ENCODE measurements around the gene INHBC.

INHBC gene

GRCh38 chr12:57461276-57461916 is 26.8 kb downstream of the INHBC start:
- Histone ChIP-seq H3K9me3 (ENCODE audit: control insufficient read depth, insufficient read depth, low read depth, low read length) (no peaks in the 10 kb centered on the region), H3K4me3 (ENCODE audit: low read depth, low read length) (peak overlapping the region; percentile 48), H3K4me1 (ENCODE audit: control insufficient read depth, insufficient read depth, low read length) (peaks cover 8% of the 10 kb centered on the region), H3K27ac (ENCODE audit: extremely low read depth, low read depth, low read length) (peak overlapping the region; percentile 25; the same call in 1 of the 2 replicates), H3K36me3 (ENCODE audit: control insufficient read depth in 2 of 2, insufficient read depth in 1 of 2, low read length in 2 of 2) (no peaks in the 10 kb centered on the region)
- ChIA-PET CTCF (interaction anchor here (1.1 to 4.2 kb wide), 6 partner anchors 8 to 218 kb away, joined by 3 to 38 read pairs (median 11); partner anchors contain the start of gene ARHGAP9), POLR2A (interaction anchor here (0.7 to 4.0 kb wide), 2 partner anchors 59 to 77 kb away, joined by 5 to 13 read pairs; partner anchors contain the start of gene DDIT3)
- TF ChIP-seq ZNF596 (tag by site-specific recombination; IDR thresholded peaks at IDR 0.05) = peak; percentile 83
- peak; percentile 69; the same call in 1 of the 2 replicates for TF ChIP-seq IKZF3 (tag by site-specific recombination; IDR thresholded peaks at IDR 0.05)
- no peak for TF ChIP-seq ZBTB6 (tag by site-specific recombination; IDR thresholded peaks at IDR 0.05)
- TF ChIP-seq CTCF (tag by site-specific recombination; IDR thresholded peaks at IDR 0.05) = no peak
- TF ChIP-seq REST (tag by site-specific recombination; IDR thresholded peaks at IDR 0.05) = no peak
- TF ChIP-seq ZNF19 (tag by site-specific recombination; IDR thresholded peaks at IDR 0.05; ENCODE audit: low read depth) = no peak
- no peak for TF ChIP-seq ZNF174 (tag by site-specific recombination; IDR thresholded peaks at IDR 0.05)
- no peak for TF ChIP-seq ZNF664 (tag by site-specific recombination; IDR thresholded peaks at IDR 0.05)
- no peak for TF ChIP-seq ZBTB44 (tag by site-specific recombination; IDR thresholded peaks at IDR 0.05)
- peak; percentile 82 for TF ChIP-seq SP2 (tag by site-specific recombination; IDR thresholded peaks at IDR 0.05)
- TF ChIP-seq PRDM10 (tag by site-specific recombination; IDR thresholded peaks at IDR 0.05) = peak; percentile 94
- TF ChIP-seq PATZ1 (tag by site-specific recombination; IDR thresholded peaks at IDR 0.05) = peak; percentile 97
- 0 out of 2 replicates have a peak, but pooled peaks have one; percentile 62 for TF ChIP-seq KLF16 (tag by site-specific recombination; IDR thresholded peaks at IDR 0.05)
- TF ChIP-seq ATF2 (tag by site-specific recombination; IDR thresholded peaks at IDR 0.05; ENCODE audit: low read depth) = peak; percentile 79
- peak; percentile 98 for TF ChIP-seq PRDM1 (tag by site-specific recombination; IDR thresholded peaks at IDR 0.05)
- no peak for TF ChIP-seq ZNF211 (tag by site-specific recombination; IDR thresholded peaks at IDR 0.05; ENCODE audit: low read depth)
- TF ChIP-seq ZNF341 (tag by site-specific recombination; IDR thresholded peaks at IDR 0.05; ENCODE audit: low read depth) = 0 out of 2 replicates have a peak, but pooled peaks have one; percentile 9
- peak; percentile 94 for TF ChIP-seq ZNF398 (tag by site-specific recombination; IDR thresholded peaks at IDR 0.05)
